Liver (tissue), 9 donors: ENCODE results near the gene RFC4. TPM values are rescaled to one million over a fixed set of nuclear protein-coding genes. Genes with fewer than 3 reads are reported as not detected.

Source experiments
- DNase-seq: peaks from one replicate; pipeline ENCODE4 v3.0.0-alpha.2; 2017; ENCODE audit warnings: low spot score
- H3K27ac ChIP-seq, 2 donors: one replicate each; pipeline ENCODE4 v1.7.0; 2013; ENCODE audit warnings: inconsistent platforms in 2 of 2, low read length in 2 of 2, control low read depth in 1 of 2, low read depth in 1 of 2, mild to moderate bottlenecking in 1 of 2
- H3K27me3 ChIP-seq, 4 donors: one replicate each; pipeline versions ENCODE4 v1.6.1 to v1.7.0; 2013; ENCODE audit warnings: low read length in 3 of 4, inconsistent platforms in 1 of 4, mild to moderate bottlenecking in 1 of 4, moderate library complexity in 1 of 4; ENCODE audit not compliant: control insufficient read depth in 4 of 4, insufficient read depth in 4 of 4
- H3K36me3 ChIP-seq, 4 donors: one replicate each; pipeline versions ENCODE4 v1.6.1 to v1.7.0; 2013; ENCODE audit warnings: low read length in 3 of 4, mild to moderate bottlenecking in 3 of 4, low read depth in 1 of 4, moderate library complexity in 1 of 4; ENCODE audit not compliant: control insufficient read depth in 4 of 4, insufficient read depth in 3 of 4
- H3K4me1 ChIP-seq, 4 donors: one replicate each; pipeline versions ENCODE4 v1.6.1 to v1.7.0; 2013; ENCODE audit warnings: low read length in 3 of 4, mild to moderate bottlenecking in 3 of 4, moderate library complexity in 1 of 4; ENCODE audit not compliant: control insufficient read depth in 4 of 4, insufficient read depth in 4 of 4
- H3K4me3 ChIP-seq, 3 donors: one replicate each; pipeline versions ENCODE4 v1.6.1 to v1.7.0; 2013; ENCODE audit warnings: low read length in 3 of 3, control low read depth in 1 of 3, low read depth in 1 of 3, mild to moderate bottlenecking in 1 of 3
- H3K9ac ChIP-seq, 2 donors: one replicate each; pipeline ENCODE4 v1.7.0; 2013; ENCODE audit warnings: low read length in 2 of 2, mild to moderate bottlenecking in 2 of 2, moderate library complexity in 2 of 2, control low read depth in 1 of 2, low read depth in 1 of 2
- H3K9me3 ChIP-seq, 4 donors: one replicate each; pipeline versions ENCODE4 v1.6.1 to v1.7.0; 2013; ENCODE audit warnings: low read length in 3 of 4; ENCODE audit not compliant: control insufficient read depth in 4 of 4
- EGR1 ChIP-seq, 2 donors: IDR thresholded peaks; 2 replicates each; pipeline ENCODE4 v1.6.1; 2016 to 2018; ENCODE audit warnings: antibody characterized with exemption in 2 of 2, low read depth in 2 of 2
- FOXA2 ChIP-seq: IDR thresholded peaks from 2 replicates; pipeline ENCODE4 v1.6.1; 2016; ENCODE audit warnings: antibody characterized with exemption
- GABPA ChIP-seq, 2 donors: IDR thresholded peaks in 1 of 2; conservative IDR thresholded peaks in 1 of 2; 2 replicates each; pipeline ENCODE4 v1.6.1; 2016; ENCODE audit warnings: antibody characterized with exemption in 2 of 2, mild to moderate bottlenecking in 1 of 2, moderate library complexity in 1 of 2
- HNF4A ChIP-seq, 2 donors: conservative IDR thresholded peaks; 2 replicates each; pipeline ENCODE4 v1.6.1; 2016; ENCODE audit warnings: antibody characterized with exemption in 2 of 2, mild to moderate bottlenecking in 2 of 2
- HNF4G ChIP-seq: IDR thresholded peaks from 2 replicates; pipeline ENCODE4 v1.6.1; 2016; ENCODE audit warnings: antibody characterized with exemption
- JUND ChIP-seq, 2 donors: IDR thresholded peaks; 2 replicates each; pipeline ENCODE4 v1.6.1; 2016; ENCODE audit warnings: antibody characterized with exemption in 2 of 2
- MAX ChIP-seq: IDR thresholded peaks from 2 replicates; pipeline ENCODE4 v1.6.1; 2016; ENCODE audit warnings: antibody characterized with exemption
- NR2F2 ChIP-seq: IDR thresholded peaks from 2 replicates; pipeline ENCODE4 v1.6.1; 2016; ENCODE audit warnings: antibody characterized with exemption
- RAD21 ChIP-seq, 2 donors: IDR thresholded peaks; 2 replicates each; pipeline ENCODE4 v1.6.1; 2016; ENCODE audit warnings: antibody characterized with exemption in 2 of 2, mild to moderate bottlenecking in 2 of 2
- RXRA ChIP-seq, 2 donors: IDR thresholded peaks; 2 replicates each; pipeline ENCODE4 v1.6.1; 2017 to 2018; ENCODE audit warnings: antibody characterized with exemption in 2 of 2, mild to moderate bottlenecking in 1 of 2
- SP1 ChIP-seq: IDR thresholded peaks from 2 replicates; pipeline ENCODE4 v1.6.1; 2018; ENCODE audit warnings: antibody characterized with exemption, mild to moderate bottlenecking
- TAF1 ChIP-seq: conservative IDR thresholded peaks from 2 replicates; pipeline ENCODE4 v1.6.1; 2016; ENCODE audit warnings: antibody characterized with exemption, mild to moderate bottlenecking
- YY1 ChIP-seq: IDR thresholded peaks from 2 replicates; pipeline ENCODE4 v1.6.1; 2016; ENCODE audit warnings: antibody characterized with exemption, mild to moderate bottlenecking
- ZBTB33 ChIP-seq: IDR thresholded peaks from 2 replicates; pipeline ENCODE4 v1.6.1; 2016; ENCODE audit warnings: antibody characterized with exemption
- WGBS: extraction: QIAGEN DNeasy Blood & Tissue Kit; methylation state at CpG from one replicate; pipeline ENCODE4 v1.1.7; 2013; 5-methylcytosine and 5-hydroxymethylcytosine counted together
- polyA plus RNA-seq, 2 donors: library from polyadenylated mRNA; stranded (reverse) in 1 of 2; unstranded in 1 of 2; fragments of 200-250 nt in 1 of 2; fragments of >200 nt in 1 of 2; fragmentation: Nextera tagmentation in 1 of 2; extraction: Ambion mirVana in 1 of 2; gene quantifications; one replicate each; pipeline versions ENCODE4 v1.2.1 to v1.2.3, GENCODE V29; 2013 to 2015
- total RNA-seq, 2 donors: library from RNA; depleted of rRNA; stranded (reverse); fragments of >200 nt; gene quantifications; one replicate each; pipeline ENCODE4 v1.2.3, GENCODE V29; 2014
- TF ChIP-seq, protein P1 (sequence below): IDR thresholded peaks from 2 replicates; pipeline ENCODE4 v1.6.1; 2016; ENCODE audit warnings: antibody characterized with exemption
- TF ChIP-seq, protein P2 (sequence below): fragments of 150-350 bp; IDR thresholded peaks from 2 replicates; pipeline ENCODE4 v1.5.1; 2017; ENCODE audit warnings: improper control_type of control experiment, low read depth, low read length; ENCODE audit not compliant: missing input control
- TF ChIP-seq, protein P3 (sequence below): IDR thresholded peaks from 2 replicates; pipeline ENCODE4 v1.6.1; 2016; ENCODE audit warnings: antibody characterized with exemption, mild to moderate bottlenecking
- donor health status: healthy.
- donor health status: healthy.
- donor health status: healthy.
- donor health status: healthy.
- donor health status: healthy.

The RFC4 gene
- total and polyA plus RNA-seq, 4 donors = 4.6 to 27.3 (median 6.3) TPM

DNA sequence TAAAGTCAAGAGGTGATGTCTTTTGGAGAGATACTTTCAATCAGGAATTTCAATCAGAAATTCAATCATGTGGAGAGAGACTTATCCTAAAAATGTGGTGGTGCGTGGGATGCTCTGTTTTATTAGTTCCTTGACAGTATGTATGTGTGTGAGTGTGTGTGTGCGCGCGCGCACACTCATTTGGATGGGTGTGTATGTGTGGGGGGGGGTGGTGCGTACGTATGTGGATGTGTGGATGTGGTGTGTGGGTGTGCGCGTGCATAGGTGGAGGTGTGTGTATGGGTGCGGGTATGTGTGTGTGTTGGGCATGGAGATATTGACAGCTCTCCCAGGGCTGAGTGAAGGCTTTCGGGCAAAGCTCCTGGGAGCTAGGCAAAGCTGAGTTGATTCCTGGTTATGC, 38.6 kb upstream of the RFC4 start:
- Histone ChIP-seq H3K9me3 (no peaks in the 10 kb centered on the region), H3K36me3 (no peaks in the 10 kb centered on the region), H3K9ac (no peak overlapping the region), H3K27me3 (no peaks in the 10 kb centered on the region), H3K4me1 (no peaks in the 10 kb centered on the region), H3K27ac (no peak overlapping the region), H3K4me3 (no peak overlapping the region)
- TF ChIP-seq RXRA (IDR thresholded peaks at IDR 0.05) (no peak), TAF1 (no peak), SP1 (no peak), FOXA2 (no peak), YY1 (no peak), RAD21 (IDR thresholded peaks at IDR 0.05) (no peak), EGR1 (IDR thresholded peaks at IDR 0.05; ENCODE audit: low read depth in 2 of 2) (no peak), NR2F2 (no peak), MAX (no peak), HNF4A (conservative IDR thresholded peaks at IDR 0.05) (no peak), ZBTB33 (no peak), GABPA (IDR thresholded peaks at IDR 0.05 in 1 of 2, conservative IDR thresholded peaks at IDR 0.05 in 1 of 2) (no peak), JUND (IDR thresholded peaks at IDR 0.05) (no peak)
- TF ChIP-seq, protein P1, sequence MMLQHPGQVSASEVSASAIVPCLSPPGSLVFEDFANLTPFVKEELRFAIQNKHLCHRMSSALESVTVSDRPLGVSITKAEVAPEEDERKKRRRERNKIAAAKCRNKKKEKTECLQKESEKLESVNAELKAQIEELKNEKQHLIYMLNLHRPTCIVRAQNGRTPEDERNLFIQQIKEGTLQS = no peak
- TF ChIP-seq, protein P2, sequence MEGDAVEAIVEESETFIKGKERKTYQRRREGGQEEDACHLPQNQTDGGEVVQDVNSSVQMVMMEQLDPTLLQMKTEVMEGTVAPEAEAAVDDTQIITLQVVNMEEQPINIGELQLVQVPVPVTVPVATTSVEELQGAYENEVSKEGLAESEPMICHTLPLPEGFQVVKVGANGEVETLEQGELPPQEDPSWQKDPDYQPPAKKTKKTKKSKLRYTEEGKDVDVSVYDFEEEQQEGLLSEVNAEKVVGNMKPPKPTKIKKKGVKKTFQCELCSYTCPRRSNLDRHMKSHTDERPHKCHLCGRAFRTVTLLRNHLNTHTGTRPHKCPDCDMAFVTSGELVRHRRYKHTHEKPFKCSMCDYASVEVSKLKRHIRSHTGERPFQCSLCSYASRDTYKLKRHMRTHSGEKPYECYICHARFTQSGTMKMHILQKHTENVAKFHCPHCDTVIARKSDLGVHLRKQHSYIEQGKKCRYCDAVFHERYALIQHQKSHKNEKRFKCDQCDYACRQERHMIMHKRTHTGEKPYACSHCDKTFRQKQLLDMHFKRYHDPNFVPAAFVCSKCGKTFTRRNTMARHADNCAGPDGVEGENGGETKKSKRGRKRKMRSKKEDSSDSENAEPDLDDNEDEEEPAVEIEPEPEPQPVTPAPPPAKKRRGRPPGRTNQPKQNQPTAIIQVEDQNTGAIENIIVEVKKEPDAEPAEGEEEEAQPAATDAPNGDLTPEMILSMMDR = no peak
- TF ChIP-seq, protein P3, sequence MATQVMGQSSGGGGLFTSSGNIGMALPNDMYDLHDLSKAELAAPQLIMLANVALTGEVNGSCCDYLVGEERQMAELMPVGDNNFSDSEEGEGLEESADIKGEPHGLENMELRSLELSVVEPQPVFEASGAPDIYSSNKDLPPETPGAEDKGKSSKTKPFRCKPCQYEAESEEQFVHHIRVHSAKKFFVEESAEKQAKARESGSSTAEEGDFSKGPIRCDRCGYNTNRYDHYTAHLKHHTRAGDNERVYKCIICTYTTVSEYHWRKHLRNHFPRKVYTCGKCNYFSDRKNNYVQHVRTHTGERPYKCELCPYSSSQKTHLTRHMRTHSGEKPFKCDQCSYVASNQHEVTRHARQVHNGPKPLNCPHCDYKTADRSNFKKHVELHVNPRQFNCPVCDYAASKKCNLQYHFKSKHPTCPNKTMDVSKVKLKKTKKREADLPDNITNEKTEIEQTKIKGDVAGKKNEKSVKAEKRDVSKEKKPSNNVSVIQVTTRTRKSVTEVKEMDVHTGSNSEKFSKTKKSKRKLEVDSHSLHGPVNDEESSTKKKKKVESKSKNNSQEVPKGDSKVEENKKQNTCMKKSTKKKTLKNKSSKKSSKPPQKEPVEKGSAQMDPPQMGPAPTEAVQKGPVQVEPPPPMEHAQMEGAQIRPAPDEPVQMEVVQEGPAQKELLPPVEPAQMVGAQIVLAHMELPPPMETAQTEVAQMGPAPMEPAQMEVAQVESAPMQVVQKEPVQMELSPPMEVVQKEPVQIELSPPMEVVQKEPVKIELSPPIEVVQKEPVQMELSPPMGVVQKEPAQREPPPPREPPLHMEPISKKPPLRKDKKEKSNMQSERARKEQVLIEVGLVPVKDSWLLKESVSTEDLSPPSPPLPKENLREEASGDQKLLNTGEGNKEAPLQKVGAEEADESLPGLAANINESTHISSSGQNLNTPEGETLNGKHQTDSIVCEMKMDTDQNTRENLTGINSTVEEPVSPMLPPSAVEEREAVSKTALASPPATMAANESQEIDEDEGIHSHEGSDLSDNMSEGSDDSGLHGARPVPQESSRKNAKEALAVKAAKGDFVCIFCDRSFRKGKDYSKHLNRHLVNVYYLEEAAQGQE = no peak
- 86% methylated on average over 11 of the region's 11 CpGs for WGBS
- no peak for DNase-seq

DNA sequence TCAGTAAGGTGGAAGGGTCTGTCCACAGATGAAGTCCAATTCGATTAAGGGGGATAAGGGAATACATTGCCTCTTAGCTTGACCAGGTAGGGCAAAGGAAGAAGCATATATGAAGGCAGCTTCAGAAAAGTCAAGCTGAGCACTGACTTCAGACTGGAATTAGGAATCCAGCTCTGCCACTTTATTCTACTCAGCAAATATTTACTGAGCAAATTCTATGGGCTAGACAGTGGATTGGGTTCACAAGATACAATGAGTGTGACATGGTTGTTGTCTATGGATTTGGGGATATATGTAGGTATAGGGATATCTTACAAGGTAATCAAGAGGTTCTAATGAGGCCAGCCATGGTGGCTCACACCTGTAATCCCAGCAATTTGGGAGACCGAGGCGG, 36.8 kb upstream of the RFC4 start:
- Histone ChIP-seq H3K9ac (no peak overlapping the region), H3K4me1 (no peaks in the 10 kb centered on the region), H3K27ac (no peak overlapping the region), H3K9me3 (no peaks in the 10 kb centered on the region), H3K27me3 (no peaks in the 10 kb centered on the region), H3K36me3 (no peaks in the 10 kb centered on the region), H3K4me3 (no peak overlapping the region)
- WGBS = 88% methylated on average over 3 of the region's 3 CpGs
- TF ChIP-seq, protein P1 = no peak
- TF ChIP-seq YY1 (no peak), SP1 (no peak), ZBTB33 (no peak), GABPA (IDR thresholded peaks at IDR 0.05 in 1 of 2, conservative IDR thresholded peaks at IDR 0.05 in 1 of 2) (no peak), HNF4G (no peak)
- no peak for DNase-seq
